Sigmoid colon (tissue), 3 donors: ENCODE data around the gene DCBLD2.

Experiments used
- POLR2A ChIP-seq, 2 donors: fragments of 450-650 bp; IDR thresholded peaks; one replicate each; pipeline ENCODE4 v1.6.1; 2016; ENCODE audit warnings: antibody characterized with exemption in 2 of 2, mild to moderate bottlenecking in 2 of 2, moderate library complexity in 2 of 2
- TF ChIP-seq, protein P1 (sequence below), 4 experiments: fragments of 450-650 bp in 3 of 4; fragments of 200-600 bp in 1 of 4; IDR thresholded peaks; one replicate each; pipeline ENCODE4 v1.5.1; 2016 to 2019; ENCODE audit warnings: antibody characterized with exemption in 4 of 4, mild to moderate bottlenecking in 3 of 4, moderate library complexity in 2 of 4

DNA sequence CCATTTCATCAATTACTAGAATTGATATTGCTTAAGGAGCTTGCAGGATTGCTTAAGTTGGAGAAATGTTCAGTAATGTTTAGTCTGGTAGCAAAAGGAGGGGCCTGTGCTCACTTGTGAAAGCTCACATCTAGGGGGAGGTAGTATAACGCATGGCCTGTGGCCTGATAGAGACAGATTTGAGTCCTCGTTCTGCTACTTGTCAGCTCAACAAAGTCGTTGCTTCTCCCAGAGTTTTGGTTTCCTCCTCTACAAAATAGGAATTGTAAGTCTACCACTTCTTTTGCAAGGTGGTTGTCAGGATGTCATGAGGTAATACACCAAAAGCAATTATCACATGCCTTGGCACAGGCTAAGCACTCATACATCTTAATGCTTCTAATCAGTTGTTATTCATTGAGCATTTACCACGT lies 137.0 kb downstream of the DCBLD2 start:
- TF ChIP-seq, protein P1, sequence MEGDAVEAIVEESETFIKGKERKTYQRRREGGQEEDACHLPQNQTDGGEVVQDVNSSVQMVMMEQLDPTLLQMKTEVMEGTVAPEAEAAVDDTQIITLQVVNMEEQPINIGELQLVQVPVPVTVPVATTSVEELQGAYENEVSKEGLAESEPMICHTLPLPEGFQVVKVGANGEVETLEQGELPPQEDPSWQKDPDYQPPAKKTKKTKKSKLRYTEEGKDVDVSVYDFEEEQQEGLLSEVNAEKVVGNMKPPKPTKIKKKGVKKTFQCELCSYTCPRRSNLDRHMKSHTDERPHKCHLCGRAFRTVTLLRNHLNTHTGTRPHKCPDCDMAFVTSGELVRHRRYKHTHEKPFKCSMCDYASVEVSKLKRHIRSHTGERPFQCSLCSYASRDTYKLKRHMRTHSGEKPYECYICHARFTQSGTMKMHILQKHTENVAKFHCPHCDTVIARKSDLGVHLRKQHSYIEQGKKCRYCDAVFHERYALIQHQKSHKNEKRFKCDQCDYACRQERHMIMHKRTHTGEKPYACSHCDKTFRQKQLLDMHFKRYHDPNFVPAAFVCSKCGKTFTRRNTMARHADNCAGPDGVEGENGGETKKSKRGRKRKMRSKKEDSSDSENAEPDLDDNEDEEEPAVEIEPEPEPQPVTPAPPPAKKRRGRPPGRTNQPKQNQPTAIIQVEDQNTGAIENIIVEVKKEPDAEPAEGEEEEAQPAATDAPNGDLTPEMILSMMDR (IDR thresholded peaks at IDR 0.05): no peak
- no peak for TF ChIP-seq POLR2A (IDR thresholded peaks at IDR 0.05)
